GM21526 (cell line): ENCODE measurements around the gene IFNGR2.

Experiments
- ATAC-seq: cut with Tn5 transposase; IDR thresholded peaks from one replicate; pipeline ENCODE4 v1.9.1; 2021; ENCODE audit warnings: moderate library complexity; ENCODE audit not compliant: unreplicated experiment, low FRiP score

Gene IFNGR2

GRCh38 chr21:33480481-33481103, 77.4 kb downstream of the IFNGR2 start:
- ATAC-seq: no peak

GRCh38 chr21:33481314-33481943, 78.2 kb downstream of the IFNGR2 start:
- ATAC-seq: no peak
